HUDEP-2 (cell line): ENCODE data around the gene CXorf38.

Experiments
- DNase-seq, 76 experiments: peaks; one replicate each; lab custom pipeline; 2025; ENCODE audit not compliant: unreplicated experiment in 76 of 76; lab: John Stamatoyannopoulos, UW

The CXorf38 gene, protein sequence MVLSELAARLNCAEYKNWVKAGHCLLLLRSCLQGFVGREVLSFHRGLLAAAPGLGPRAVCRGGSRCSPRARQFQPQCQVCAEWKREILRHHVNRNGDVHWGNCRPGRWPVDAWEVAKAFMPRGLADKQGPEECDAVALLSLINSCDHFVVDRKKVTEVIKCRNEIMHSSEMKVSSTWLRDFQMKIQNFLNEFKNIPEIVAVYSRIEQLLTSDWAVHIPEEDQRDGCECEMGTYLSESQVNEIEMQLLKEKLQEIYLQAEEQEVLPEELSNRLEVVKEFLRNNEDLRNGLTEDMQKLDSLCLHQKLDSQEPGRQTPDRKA

DNA sequence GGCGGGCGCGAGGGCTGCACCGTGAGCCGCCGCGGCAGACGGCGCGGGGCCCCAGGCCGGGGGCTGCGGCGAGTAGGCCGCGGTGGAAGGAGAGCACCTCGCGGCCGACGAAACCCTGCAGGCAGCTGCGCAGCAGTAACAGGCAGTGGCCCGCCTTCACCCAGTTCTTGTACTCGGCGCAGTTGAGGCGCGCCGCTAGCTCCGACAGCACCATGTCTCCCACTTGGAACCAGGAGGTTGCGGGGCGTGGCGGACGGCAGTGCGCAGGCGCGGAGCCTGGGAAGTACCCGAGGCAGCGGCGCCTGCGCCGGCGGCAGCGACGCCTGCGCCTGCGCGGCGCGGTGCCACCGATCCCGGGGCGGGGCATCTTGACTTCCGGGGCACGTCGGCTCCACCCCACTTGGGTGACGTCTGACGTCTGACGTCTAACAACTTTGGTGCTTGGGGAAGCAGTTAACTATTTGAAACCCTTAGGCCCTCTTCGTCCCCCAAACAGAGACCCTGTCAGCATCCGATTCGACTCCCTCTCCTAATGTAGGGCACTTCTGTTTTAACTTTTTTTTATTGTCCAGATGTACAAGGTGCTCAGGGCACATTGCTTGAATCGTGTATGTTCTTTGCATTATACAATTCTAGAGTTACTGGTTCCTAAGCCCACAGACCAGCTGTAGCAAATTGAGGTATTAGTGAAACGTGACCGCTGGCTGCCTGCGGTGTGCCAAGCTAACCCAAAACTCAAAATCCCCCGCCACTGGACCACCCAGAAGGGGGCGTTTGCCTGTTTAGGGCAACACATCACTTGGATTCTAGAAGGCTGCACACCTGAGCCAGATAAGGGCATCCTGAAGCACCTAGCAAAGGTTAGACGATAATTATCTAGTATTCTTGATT lies at the start of gene CXorf38:
TSS of gene CXorf38 (minus strand) at position 255 of the 891 bp plus-strand sequence. CDS start at position 214, 41 bp downstream.
- peak in 74 of 76 experiments; percentile 3 to 87 (median 76) for DNase-seq

DNA sequence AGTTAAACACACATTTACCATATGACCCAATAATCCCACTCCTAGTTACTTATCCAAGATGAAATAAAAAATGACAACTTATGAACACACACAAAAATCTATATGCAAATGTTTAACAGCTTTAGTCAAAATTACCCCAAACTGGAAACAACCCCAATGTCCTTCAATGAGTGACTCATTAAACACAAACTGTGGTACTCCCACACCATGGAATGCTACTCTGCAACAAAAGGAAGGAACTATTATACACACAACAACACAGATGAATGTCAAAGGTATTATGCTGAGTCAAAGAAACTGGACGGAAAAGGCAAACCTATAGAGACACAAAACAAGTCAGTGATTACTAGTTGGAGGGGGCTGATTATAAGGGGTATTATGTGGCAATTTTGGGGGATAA lies 47.4 kb upstream of the CXorf38 start:
- DNase-seq = no peak

DNA sequence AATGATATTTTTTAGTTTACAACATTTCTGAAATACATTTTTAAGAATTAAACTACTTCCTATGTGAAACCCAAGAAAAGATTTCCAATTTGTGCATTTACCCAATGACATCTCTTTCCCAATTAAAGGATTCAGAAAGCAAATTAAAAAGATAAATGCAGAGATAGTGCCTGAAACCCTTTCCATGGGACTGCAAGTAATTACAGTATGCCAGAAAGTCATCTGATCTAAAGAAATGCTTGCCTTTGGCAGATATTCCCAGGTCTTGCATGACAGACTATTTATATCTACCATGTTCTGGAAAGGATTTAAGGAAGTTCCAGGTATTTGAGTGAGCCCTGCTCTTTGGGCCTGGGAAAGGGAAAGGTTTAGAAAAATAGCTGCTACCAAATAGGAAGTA lies 41.6 kb upstream of the CXorf38 start:
- no peak for DNase-seq

DNA sequence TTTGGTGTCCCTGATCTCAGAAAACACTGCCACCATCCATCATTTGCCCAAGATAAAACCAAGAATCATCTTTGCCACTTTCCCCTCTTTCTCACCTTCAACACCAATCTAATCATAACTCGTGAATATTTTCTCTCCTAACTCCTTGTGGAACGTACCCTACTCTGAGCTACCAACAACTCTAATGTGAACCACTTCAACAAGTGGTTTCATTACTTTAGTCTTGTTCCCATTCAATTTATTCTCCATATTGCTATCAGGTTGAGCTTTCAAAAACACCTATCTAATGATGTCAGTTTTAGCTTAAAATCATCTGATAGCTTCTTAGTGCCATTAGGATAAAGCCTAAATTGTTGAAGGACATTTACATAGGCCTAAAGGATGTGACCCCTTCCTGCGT lies 39.8 kb upstream of the CXorf38 start:
- DNase-seq = no peak

DNA sequence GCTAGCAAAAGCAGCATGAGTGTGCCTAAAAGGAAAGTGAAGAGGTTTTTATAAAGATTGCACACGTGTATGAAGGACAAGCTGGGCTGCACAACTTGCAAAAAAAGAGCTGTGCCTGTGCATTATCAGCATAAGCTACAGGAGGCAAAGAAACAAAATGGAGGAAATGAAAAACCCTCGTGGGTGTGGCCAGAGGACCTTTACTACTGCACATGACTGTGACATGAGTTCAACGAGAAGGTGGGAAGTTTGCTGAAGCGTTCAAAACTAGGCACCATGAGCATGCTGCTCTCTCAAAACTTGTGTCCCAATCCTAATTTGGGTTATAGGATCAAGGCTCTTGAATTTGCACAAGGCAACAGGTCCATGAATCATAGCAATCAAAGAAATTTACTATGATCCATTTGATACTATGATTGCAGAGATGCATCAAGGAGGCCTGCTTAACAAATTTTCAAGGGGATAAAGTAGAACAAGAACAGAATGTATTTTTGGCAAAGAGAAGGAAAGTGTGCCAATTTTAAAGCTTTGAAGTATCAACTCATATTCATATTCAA lies 38.1 kb upstream of the CXorf38 start:
- no peak for DNase-seq

DNA sequence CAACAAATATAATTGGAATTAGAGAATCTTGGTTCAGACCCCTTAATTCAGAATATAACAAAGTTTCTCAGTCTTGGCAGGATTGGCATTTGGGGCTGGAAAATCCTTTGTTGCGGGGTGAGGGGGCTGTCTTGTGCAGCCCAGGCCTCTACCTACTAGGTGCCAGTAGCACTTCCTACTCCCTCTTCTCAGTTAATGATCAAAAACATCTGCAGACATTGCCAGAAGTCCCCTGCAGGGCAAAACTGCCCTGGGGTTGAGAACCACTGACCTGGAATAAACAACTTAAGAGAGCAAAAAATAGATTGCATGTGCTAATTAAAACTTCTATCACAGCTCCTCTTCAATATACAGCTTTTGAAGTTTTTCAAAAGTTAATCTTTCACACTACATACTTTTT lies 36.7 kb upstream of the CXorf38 start:
- DNase-seq = no peak

DNA sequence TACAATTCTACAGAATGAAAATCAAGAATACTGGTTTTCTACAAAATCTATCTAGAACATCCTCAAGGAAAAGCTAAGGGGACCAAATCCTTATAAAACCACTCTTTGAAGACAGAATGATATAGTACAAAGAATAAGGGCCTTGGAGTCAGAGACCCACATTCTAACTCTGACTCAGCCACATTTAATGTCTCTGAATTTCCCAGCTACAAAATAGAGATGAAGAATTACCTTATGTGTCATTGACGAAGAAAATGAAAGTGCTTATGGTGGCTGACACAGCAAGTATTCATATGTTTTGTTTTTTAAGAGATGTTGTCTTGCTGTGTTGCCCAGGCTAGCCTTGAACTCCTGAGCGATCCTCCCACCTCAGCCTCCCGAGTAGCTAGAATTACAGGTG lies 35.9 kb upstream of the CXorf38 start:
- no peak for DNase-seq

DNA sequence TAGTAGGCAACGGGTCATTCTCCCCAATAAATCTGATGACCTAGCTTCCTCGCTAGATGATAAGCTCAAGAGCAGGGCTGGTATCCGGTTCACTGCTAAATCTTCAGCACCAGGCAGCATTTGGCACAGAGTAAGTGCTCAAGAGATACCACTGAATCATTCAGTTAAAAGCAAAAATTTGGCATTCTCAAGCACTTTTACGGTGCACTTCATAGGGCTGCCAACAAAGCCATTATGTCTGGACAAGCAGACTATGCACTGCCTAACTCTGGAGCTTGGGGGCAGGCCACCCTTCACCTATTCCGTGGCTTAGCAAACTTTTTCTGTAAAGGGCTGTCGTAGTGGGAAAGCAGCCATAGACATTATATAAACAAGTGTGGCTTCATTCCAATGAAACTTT lies 23.8 kb upstream of the CXorf38 start:
- DNase-seq = peak in 7 of 76 experiments; percentile 0 to 7 (median 2)

DNA sequence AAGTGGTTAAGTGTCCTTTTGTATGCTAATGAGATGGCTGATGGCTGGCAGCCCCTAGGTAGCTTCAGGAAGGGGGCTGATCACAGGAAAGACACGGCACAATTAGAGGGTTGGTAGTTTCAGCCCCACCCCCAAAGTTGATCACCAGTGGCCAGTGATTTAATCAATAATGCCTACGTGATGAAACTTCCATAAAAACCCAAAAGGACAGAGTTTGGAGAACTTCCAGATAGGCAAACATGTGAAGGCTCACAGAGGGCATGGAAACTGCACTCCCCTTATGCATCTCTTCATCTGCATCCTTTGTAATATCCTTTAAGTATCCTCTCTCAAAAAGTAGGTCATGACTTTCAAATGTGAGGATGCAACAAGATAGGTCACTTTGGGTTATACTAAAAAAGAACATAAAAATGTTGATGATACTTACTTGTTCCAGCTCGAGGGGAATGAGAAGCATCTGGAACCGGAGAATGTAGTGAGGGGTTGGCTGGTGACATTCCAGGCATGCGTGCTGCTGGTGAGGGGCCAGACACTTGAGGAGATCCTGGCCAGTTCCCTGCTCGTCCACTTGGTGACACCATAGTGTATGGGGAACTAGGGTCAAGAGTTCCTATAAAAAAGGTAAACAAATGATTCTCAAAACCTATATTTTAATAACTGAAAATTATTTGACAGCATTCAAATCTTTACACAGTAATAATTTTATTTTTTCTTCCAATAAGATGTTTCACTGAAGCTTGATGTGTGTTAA lies 16.7 kb upstream of the CXorf38 start:
- no peak for DNase-seq

DNA sequence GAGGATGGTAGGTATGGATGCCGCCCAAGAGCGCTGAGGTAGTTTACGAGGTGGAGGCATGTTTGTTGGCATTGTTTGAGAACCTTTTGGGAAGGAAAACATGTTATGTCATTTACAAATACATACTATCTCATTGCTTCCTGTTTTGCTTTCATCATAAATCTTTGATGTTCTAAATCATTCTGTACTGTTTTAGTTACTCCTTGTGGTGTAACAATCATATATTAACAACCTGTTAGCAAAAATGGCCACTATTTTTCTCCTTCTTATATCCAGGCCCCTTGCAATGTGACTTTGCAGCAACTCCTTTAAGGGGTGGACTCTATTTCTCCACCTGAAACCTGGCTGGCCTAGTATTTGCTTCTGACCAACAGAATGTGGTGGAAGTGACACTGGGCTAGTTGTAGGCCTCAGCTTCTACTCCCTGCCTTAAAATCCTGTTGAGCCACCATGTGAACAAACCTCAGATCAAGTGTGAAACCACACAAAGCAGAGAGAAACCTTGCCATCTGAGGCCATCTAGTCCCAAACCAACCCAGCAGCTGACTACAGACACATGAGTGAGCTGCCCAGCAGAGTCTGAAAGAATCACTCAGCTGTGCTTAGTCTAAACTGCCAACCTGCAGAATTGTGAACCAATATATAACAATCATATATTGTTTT lies 15.8 kb upstream of the CXorf38 start:
- no peak for DNase-seq

DNA sequence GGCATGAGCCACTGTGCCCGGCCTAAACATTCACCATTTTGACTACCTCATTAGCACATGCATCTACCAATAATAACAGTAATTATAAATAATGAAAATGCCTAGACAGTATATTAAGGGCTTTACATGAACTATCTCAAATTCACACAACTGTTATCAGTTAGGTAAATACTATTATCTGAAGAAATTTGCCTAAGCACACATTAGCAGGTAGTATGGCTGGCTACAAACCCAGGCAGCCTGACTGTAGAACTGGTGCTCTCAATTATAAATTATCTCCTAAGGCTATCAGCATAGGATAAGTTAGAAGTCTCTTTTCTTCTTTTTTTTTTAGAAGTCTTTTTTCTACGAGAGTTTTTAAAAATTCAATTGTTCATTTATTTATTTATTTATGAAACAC lies 14.1 kb upstream of the CXorf38 start:
- no peak for DNase-seq

DNA sequence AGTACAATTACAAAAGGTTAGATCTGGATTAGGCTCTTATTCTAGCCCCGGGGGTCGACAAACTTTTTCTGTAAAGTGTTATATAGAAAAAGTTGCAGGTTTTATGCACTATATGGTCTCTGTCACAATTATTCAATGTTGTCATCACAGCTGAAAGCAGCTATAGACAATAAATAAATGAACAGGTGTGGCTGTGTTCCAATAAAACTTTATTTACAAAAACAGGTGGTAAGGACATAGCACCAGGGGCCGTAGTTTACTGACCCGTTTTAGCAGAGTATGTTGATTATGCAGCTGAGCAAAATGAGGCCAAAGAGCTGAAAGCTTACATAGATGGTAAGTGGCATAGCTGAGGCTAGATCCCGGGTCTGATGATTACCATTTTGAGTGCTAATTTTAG lies 13.0 kb upstream of the CXorf38 start:
- DNase-seq = no peak

DNA sequence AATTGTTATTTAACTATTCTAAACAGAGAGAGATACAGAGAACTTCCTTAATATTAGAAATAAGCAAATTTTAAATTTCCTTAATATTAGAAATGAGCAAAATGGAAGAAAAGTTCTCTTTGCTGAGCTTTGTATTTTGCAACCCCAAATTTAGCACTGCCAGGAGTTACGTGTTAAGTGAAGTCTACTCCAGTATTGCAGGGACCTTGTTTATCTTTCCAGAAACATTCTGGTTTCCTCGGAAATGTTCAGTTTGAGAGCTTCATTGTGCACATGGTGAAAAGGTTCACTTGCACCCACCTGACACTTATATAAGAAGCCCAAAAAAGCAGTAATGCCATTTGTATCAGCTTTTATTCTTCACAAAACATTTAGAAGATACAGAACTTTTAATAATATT lies 6.2 kb upstream of the CXorf38 start:
- DNase-seq = no peak

DNA sequence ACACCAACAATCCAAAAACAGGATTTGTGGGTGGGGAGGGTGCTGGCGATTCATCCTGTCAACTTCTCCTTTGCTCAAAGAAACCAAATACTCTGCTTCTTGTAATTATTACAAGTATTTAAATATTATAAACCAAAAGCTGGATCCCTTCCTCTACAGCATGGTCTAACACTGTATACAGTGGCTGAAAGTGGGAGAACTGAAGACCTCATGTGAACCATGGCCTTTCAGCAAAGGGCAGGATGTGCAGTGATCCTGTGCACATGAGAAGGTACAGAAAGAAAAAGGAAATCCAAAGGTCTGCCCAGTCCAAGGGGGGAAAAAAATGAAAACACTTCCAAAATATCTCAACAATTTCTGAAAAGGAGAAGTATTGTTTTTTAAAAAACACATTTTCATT lies 5.3 kb upstream of the CXorf38 start:
- DNase-seq = no peak

DNA sequence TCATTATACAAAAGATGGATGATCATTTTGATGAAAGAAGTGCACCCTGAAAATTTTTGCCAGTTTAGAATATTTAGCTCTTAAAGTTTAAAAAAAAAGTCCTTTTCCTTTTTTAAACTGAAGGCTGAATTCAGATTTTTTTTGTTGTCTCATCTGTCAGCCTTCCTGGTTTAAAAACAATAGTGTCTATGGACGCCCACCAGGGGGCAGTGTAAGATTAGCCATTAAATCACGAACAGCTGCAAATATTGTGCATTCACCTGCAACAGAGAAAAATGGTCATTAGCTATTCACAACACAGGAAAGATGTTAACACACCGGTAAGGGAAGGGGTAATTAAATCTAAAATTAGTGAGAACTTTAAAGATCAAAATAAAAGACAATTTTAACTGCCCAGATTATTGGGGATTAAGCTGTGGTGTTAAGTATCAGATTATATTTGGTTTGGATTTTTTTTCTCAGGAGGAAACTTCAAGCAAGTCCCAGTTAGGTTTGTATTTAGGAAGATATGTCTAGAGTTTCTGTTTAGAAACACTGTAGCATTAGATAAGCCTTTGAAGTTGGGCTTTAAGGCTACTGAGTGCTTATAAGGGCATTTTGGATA lies 4.4 kb upstream of the CXorf38 start:
- peak in 53 of 76 experiments; percentile 0 to 48 (median 14) for DNase-seq

DNA sequence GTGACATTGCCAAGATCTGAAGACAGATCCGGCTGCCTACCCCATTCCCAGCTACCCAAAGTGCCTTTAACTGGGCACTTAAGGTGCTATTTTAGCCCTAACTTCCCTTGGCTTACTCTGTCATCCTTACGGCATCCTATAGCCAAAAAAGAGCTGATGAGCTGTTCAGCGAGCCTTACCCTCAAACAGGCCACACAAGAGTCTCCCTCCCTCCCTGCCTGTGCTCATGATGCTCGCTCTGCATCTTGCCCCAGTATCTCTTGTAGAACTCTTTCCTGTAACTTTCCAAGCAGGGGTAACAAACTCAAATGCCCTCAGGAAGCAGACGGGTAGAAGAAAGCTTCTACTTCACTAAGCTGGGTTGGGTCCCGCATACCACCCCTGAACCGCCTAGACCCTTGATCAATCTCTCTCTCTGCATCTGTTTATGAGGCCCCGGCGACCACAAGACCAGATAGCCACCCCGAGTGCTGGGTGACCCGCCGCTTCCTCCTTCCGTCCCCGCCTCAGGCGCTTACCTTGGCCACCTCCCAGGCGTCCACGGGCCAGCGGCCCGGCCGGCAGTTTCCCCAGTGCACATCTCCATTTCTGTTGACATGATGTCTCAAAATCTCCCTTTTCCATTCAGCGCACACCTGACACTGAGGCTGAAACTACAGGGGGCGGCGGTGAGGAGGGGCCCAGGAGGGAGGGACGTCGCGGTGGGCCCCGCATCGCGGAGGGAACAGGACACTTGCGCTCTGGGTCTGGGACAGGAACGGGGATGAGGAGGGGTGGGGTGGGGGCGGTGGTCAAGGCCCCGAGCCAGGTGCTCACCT lies 663 bp downstream of the CXorf38 start:
- peak in 28 of 76 experiments; percentile 0 to 30 (median 4) for DNase-seq

DNA sequence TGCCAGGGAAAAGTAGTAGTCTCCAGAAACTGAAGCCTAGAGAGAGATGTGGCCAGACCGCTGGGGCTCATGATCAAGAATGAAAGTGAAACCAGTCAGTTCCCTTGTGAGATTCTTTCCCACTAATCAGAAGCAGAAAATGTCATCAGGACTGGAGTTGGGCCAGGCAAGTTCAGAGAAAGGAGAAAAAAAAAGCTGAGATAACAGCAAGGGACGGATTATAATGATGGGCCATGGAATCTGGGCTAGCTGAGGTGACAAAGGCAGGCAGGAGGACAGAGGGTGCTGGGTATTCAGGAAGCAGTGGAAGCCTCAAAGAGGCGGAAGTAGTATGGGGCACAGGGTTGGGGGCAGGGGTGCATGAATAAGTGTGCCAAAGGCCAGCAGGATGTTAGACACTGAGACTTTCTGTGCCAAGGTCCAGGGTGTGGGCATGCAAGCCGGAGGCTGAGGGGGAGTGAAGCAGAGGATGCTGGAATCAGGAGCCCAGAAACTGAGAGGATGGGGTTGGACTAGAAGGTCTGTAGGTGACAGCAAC lies 2.5 kb downstream of the CXorf38 start:
- peak in 61 of 76 experiments; percentile 0 to 65 (median 25) for DNase-seq

DNA sequence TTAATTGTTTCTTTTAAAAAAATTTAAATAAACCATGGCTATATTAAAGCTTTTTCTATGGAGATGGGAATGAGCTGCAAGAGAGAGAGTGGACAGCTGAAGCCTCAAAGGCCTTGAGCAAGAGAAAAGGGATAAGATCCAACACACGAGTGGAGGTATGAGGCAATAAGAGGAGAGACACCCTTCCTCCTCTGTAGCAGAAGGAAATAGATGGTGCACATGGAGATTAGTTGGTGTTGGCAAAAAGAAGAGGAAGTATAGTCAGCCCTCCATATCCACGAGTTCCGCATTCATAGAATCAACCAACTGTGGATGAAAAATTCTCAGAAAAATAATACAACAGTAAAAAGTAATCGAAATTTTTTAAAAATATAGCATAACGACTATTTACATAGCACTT lies 3.2 kb downstream of the CXorf38 start:
- peak in 13 of 76 experiments; percentile 0 to 26 (median 4) for DNase-seq

DNA sequence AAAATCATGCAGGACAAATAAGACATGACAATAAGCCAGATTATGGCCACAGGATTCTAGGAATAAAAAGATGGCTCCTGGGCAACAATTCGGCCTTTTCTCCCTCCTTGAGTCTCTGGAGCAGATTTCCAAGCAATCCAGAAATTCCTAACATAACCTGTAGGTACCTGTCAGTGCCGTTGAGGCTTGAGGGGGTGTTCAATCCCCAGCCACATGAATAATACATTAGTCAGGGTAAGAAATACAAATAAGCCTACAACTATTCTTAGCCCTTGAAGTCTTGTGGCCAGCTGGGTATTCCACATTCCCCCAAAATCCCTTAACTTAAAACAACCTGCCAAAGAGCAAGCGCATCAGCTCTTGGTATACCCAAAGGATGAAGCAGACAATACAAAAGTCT lies 9.7 kb downstream of the CXorf38 start:
- DNase-seq = no peak
